Ascending aorta (tissue), 2 donors: ENCODE measurements around the gene PDZD2. TPM values are rescaled to one million over a fixed set of nuclear protein-coding genes. Genes with fewer than 3 reads are reported as not detected.

Experiments
- DNase-seq, 2 donors: peaks; one replicate each; pipeline ENCODE4 v3.0.0-alpha.2; 2019; ENCODE audit warnings: low spot score in 2 of 2
- H3K27ac ChIP-seq, 2 donors: fragments of 200-600 bp; sonication (generic); one replicate each; pipeline ENCODE4 v1.5.1; 2016 to 2017; ENCODE audit warnings: mild to moderate bottlenecking in 1 of 2
- H3K27me3 ChIP-seq: fragments of 200-600 bp; sonication (generic); one replicate; pipeline ENCODE4 v1.5.1; 2017
- H3K36me3 ChIP-seq, 2 donors: fragments of 200-600 bp; sonication (generic); one replicate each; pipeline ENCODE4 v1.5.1; 2016
- H3K4me1 ChIP-seq, 2 donors: fragments of 200-600 bp; sonication (generic); one replicate each; pipeline ENCODE4 v1.5.1; 2016 to 2017; ENCODE audit warnings: mild to moderate bottlenecking in 1 of 2
- H3K4me3 ChIP-seq, 2 donors: fragments of 200-600 bp; sonication (generic); one replicate each; pipeline ENCODE4 v1.5.1; 2016 to 2017; ENCODE audit warnings: mild to moderate bottlenecking in 1 of 2
- H3K9me3 ChIP-seq, 2 donors: fragments of 200-600 bp; sonication (generic); one replicate each; pipeline ENCODE4 v1.5.1; 2016
- intact Hi-C: fragments of 100-400 bp; cut with DNase I; formaldehyde crosslinking; loops from one replicate; pipeline ENCODE4 v1.15.1; 2023
- total RNA-seq: library from RNA; depleted of rRNA; stranded (reverse); fragments of >200 nt; gene quantifications from one replicate; pipeline ENCODE4 v1.1.0, GENCODE V29; 2016
- TF ChIP-seq, protein P1 (sequence below), 3 experiments: fragments of 200-600 bp in 2 of 3; fragments of 450-650 bp in 1 of 3; sonication (generic) in 2 of 3; IDR thresholded peaks; one replicate each; pipeline ENCODE4 v1.5.1; 2016 to 2019; ENCODE audit warnings: antibody characterized with exemption in 3 of 3, mild to moderate bottlenecking in 1 of 3, moderate library complexity in 1 of 3

PDZD2 gene
- total RNA-seq, 1 donor from 2014 or later = 8.1 TPM

DNA sequence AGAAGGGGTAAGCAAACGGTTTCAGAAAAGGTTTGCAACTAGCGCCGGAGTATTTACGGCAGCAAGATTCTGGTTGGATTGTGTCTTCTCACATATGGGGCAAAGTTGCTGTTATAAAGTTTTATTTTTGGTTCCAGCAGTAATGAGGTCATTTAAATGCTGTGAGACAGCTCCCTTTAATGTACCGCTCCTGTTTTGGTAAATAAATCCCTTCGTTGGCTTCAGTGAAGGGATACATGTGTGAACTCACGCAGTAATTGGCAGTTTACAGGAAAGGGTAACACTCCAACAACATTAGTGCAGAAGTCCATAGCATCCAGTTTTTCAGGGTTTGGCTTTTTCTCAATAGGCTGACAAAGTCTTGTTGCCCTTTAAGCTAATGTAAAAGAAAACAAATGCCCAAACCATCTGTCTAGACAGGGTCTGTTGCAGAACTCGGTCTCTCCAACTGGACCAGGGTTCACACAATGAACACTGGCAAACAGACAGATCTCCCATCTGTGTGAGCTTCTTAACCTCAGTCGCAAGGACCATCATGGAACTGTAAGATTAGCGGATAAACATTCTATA lies 351.2 kb downstream of the PDZD2 start:
- Histone ChIP-seq H3K27ac (no peak overlapping the region), H3K4me1 (peaks cover 0 to 5% of the 10 kb centered on the region in 2 donors), H3K36me3 (peaks cover 0 to 3% of the 10 kb centered on the region in 2 donors), H3K4me3 (no peak overlapping the region), H3K9me3 (no peaks in the 10 kb centered on the region), H3K27me3 (no peaks in the 10 kb centered on the region)
- TF ChIP-seq, protein P1, sequence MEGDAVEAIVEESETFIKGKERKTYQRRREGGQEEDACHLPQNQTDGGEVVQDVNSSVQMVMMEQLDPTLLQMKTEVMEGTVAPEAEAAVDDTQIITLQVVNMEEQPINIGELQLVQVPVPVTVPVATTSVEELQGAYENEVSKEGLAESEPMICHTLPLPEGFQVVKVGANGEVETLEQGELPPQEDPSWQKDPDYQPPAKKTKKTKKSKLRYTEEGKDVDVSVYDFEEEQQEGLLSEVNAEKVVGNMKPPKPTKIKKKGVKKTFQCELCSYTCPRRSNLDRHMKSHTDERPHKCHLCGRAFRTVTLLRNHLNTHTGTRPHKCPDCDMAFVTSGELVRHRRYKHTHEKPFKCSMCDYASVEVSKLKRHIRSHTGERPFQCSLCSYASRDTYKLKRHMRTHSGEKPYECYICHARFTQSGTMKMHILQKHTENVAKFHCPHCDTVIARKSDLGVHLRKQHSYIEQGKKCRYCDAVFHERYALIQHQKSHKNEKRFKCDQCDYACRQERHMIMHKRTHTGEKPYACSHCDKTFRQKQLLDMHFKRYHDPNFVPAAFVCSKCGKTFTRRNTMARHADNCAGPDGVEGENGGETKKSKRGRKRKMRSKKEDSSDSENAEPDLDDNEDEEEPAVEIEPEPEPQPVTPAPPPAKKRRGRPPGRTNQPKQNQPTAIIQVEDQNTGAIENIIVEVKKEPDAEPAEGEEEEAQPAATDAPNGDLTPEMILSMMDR (IDR thresholded peaks at IDR 0.05) = no peak
- no peak for DNase-seq
- intact Hi-C loops = no loop called here

DNA sequence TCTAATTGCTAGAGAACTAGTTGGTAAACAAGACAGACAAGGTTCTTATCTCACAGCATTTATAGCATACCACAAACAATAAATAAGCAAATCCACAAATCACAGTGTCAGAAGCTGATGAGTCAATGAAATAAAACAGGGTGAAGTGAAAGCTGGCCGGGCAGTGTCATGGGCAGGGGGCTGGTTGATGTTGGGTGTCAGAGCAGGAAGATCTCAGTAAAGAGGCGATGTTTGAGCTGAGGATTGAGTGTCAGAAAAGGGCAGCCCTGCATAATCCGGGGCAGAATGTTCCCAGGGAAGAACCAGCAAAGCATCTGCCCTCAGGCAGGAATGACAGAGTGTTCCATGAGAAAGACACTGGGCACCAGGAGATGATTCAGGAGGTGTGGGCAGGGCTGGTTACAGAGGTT lies 351.8 kb downstream of the PDZD2 start:
- TF ChIP-seq, protein P1 (IDR thresholded peaks at IDR 0.05) = no peak
- Histone ChIP-seq H3K4me1 (peaks cover 0 to 5% of the 10 kb centered on the region in 2 donors), H3K9me3 (no peaks in the 10 kb centered on the region), H3K36me3 (peaks cover 0 to 3% of the 10 kb centered on the region in 2 donors), H3K27me3 (no peaks in the 10 kb centered on the region), H3K27ac (no peak overlapping the region), H3K4me3 (no peak overlapping the region)
- intact Hi-C loops = no loop called here
- no peak for DNase-seq

DNA sequence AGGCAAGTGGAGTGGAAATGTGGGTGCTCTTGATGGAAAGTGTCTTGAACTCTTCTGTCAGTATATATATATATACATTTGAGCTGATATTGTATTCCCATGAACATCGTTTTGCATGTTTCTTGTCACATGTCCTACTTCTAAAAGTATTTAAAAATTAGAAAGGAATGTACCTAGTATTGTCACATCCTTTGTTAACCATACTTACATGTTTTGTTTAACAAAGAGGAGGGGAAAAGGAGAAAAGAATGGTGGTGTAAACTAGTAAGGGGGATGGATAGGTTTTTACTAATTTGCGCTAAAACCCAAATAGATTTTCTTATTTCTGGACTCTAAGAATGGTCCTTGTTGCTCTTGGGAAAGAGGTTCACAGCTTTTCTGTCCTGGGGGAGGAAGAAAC lies 353.4 kb downstream of the PDZD2 start:
- TF ChIP-seq, protein P1 (IDR thresholded peaks at IDR 0.05) = no peak
- intact Hi-C loops = no loop called here
- no peak for DNase-seq
- Histone ChIP-seq H3K36me3 (peaks cover 0 to 2% of the 10 kb centered on the region in 2 donors), H3K4me1 (peaks cover 0 to 5% of the 10 kb centered on the region in 2 donors), H3K27me3 (no peaks in the 10 kb centered on the region), H3K27ac (no peak overlapping the region), H3K9me3 (no peaks in the 10 kb centered on the region), H3K4me3 (no peak overlapping the region)

DNA sequence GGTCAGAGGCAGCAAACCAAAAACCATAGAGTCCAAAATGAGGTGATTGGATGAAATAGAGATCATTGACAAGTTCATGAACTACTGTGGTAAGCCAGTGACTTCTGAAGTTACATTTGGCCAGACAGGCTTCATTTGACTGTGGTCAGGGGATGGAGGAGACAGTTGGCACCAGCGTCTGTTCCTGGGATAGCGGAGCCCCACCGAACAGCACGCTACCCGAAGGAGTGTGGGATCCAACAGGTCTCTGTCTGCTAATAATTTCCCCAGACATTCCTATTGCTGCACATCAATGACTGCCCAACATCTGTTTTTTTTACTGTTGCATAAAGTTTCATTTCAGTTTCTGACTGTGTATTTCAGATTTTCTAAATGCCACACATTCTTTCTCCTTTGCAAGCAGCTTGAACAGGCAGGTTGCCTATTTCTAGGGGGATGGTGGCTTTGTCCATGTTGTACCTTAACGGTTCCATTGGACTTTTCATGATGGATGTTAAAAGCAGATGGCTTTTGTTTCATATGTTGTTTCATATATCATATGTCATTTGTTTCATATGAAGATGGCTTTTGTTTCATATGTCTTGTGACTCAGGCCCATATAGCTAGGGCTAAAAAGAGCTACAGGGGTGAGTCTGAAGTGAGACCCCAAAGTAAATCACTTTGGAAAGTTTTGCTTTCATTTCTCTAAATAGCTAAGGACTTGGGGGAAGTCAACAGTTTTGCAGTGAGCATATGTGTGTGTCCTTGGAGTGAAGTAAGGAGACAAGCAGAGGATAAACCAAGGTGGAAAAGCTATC lies 354.4 kb downstream of the PDZD2 start:
- Histone ChIP-seq H3K36me3 (no peaks in the 10 kb centered on the region), H3K4me1 (peaks cover 0 to 5% of the 10 kb centered on the region in 2 donors), H3K4me3 (no peak overlapping the region), H3K27ac (no peak overlapping the region), H3K27me3 (no peaks in the 10 kb centered on the region), H3K9me3 (no peaks in the 10 kb centered on the region)
- TF ChIP-seq, protein P1 (IDR thresholded peaks at IDR 0.05) = no peak
- no peak for DNase-seq
- intact Hi-C loops = no loop called here

DNA sequence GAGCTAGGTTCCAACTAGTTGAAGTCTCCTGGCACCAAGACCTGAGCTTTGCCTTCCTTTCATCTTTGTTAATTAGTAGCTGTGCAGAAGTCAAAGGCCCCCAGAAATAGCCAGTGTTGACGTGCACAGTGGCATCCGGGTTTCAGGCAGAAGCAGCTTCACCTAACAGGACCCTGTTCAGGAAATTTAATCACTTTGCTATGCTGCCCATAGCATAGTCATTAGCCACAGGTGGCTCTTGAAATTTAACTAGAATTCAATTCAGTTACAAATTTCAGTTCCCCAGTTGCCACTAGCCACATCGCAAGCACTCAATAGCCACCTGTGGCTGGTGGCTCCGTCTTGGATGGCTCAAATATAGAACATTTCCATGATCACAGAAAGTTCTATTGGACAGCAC lies 356.1 kb downstream of the PDZD2 start:
- no peak overlapping the region for H3K4me3 ChIP-seq
- TF ChIP-seq, protein P1 (IDR thresholded peaks at IDR 0.05) = no peak
- H3K27me3 ChIP-seq = no peaks in the 10 kb centered on the region
- intact Hi-C loops = no loop called here
- DNase-seq = no peak
- peaks cover 0 to 5% of the 10 kb centered on the region in 2 donors for H3K4me1 ChIP-seq
- H3K9me3 ChIP-seq = no peaks in the 10 kb centered on the region
- no peak overlapping the region for H3K27ac ChIP-seq
- H3K36me3 ChIP-seq = no peaks in the 10 kb centered on the region
